ENCODE results near the gene RIN1.

GRCh38 chr11:66321606-66322005 lies 14.6 kb downstream of the RIN1 start:
- TF ChIP-seq CTCF (optimal IDR thresholded peaks at IDR 0.05 in 1 of 3, IDR thresholded peaks at IDR 0.05 in 1 of 3, conservative IDR thresholded peaks at IDR 0.05 in 1 of 3; ENCODE audit: extremely low read depth in 1 of 3, insufficient read depth in 2 of 3, low read length in 3 of 3) (no peak), EZH2 (IDR thresholded peaks at IDR 0.05; ENCODE audit: low read length) (no peak)

Measured in keratinocyte (primary cell).